Astrocyte (in vitro differentiated cells and primary cell): ENCODE data around the gene SH3PXD2B. TPM values are rescaled to one million over a fixed set of nuclear protein-coding genes. Genes with fewer than 3 reads are reported as not detected.
A peak's percentile ranks its signal among the peaks of the same experiment; 100 is the strongest.
"Not testable (repeated sequence)": the region's sequence is repeated elsewhere in the genome, so short reads cannot be mapped to it uniquely, and the experiment has no call there.

Experiments
- DNase-seq: peaks from one replicate; pipeline ENCODE4 v3.0.0-alpha.2; 2010; ENCODE audit warnings: low read depth
- FAIRE-seq: peaks from 2 replicates; lab custom pipeline; 2011; peaks lifted over from hg19 to GRCh38; lab: Jason Lieb, UNC
- H2AFZ ChIP-seq: 2 replicates; pipeline ENCODE4 v1.6.0; 2012; ENCODE audit warnings: low read depth, low read length, inconsistent platforms
- H3K27ac ChIP-seq: 2 replicates; pipeline ENCODE4 v1.5.1; 2011; ENCODE audit warnings: low read depth, low read length, inconsistent platforms
- H3K27me3 ChIP-seq: 2 replicates; pipeline ENCODE4 v1.6.0; 2011; ENCODE audit warnings: low read length, inconsistent platforms; ENCODE audit not compliant: insufficient read depth
- H3K36me3 ChIP-seq: 2 replicates; pipeline ENCODE4 v1.5.1; 2011; ENCODE audit warnings: low read length, inconsistent platforms; ENCODE audit not compliant: insufficient read depth
- H3K4me1 ChIP-seq: 2 replicates; pipeline ENCODE4 v1.5.1; 2011; ENCODE audit warnings: low read length, inconsistent platforms; ENCODE audit not compliant: insufficient read depth
- H3K4me2 ChIP-seq: 2 replicates; pipeline ENCODE4 v1.6.0; 2012; ENCODE audit warnings: low read length, inconsistent platforms
- H3K4me3 ChIP-seq: 2 replicates; pipeline ENCODE4 v1.5.1; 2011; ENCODE audit warnings: low read depth, mild to moderate bottlenecking, low read length, inconsistent platforms; ENCODE audit not compliant: insufficient read depth
- H3K79me2 ChIP-seq: 2 replicates; pipeline ENCODE4 v1.6.0; 2012; ENCODE audit warnings: mild to moderate bottlenecking, low read length, inconsistent platforms; ENCODE audit not compliant: insufficient read depth
- H3K9ac ChIP-seq: 2 replicates; pipeline ENCODE4 v1.6.0; 2012; ENCODE audit warnings: mild to moderate bottlenecking, low read length, inconsistent platforms
- H3K9me3 ChIP-seq: 2 replicates; pipeline ENCODE4 v1.5.1; 2012; ENCODE audit warnings: low read depth, mild to moderate bottlenecking, low read length, inconsistent platforms; ENCODE audit not compliant: insufficient read depth
- H4K20me1 ChIP-seq: 2 replicates; pipeline ENCODE4 v1.6.0; 2012; ENCODE audit warnings: low read length, inconsistent platforms; ENCODE audit not compliant: insufficient read depth
- H3K27ac Mint-ChIP-seq: one replicate; pipeline ENCODE4 v1.8.0; 2021; ENCODE audit warnings: mild to moderate bottlenecking, mixed read lengths; ENCODE audit not compliant: unreplicated experiment
- H3K27me3 Mint-ChIP-seq: one replicate; pipeline ENCODE4 v1.8.0; 2021; ENCODE audit warnings: low read depth, mixed read lengths; ENCODE audit not compliant: unreplicated experiment
- H3K36me3 Mint-ChIP-seq: one replicate; pipeline ENCODE4 v1.8.0; 2021; ENCODE audit warnings: low read depth, mixed read lengths; ENCODE audit not compliant: unreplicated experiment
- H3K4me1 Mint-ChIP-seq: one replicate; pipeline ENCODE4 v1.8.0; 2021; ENCODE audit warnings: low read depth, mixed read lengths; ENCODE audit not compliant: unreplicated experiment
- H3K4me3 Mint-ChIP-seq: one replicate; pipeline ENCODE4 v1.8.0; 2021; ENCODE audit warnings: mild to moderate bottlenecking, moderate library complexity, mixed read lengths; ENCODE audit not compliant: unreplicated experiment
- H3K9me3 Mint-ChIP-seq: one replicate; pipeline ENCODE4 v1.8.0; 2021; ENCODE audit warnings: mild to moderate bottlenecking, mixed read lengths; ENCODE audit not compliant: unreplicated experiment
- CTCF ChIP-seq: IDR thresholded peaks from 2 replicates; pipeline ENCODE4 v1.5.1; 2011; ENCODE audit warnings: low read depth, mild to moderate bottlenecking, inconsistent platforms, low read length, moderate library complexity; ENCODE audit not compliant: insufficient read depth
- EZH2 ChIP-seq: IDR thresholded peaks from 2 replicates; pipeline ENCODE4 v1.6.1; 2012; ENCODE audit warnings: mild to moderate bottlenecking, low read length, inconsistent platforms; ENCODE audit not compliant: insufficient read depth
- total RNA-seq: library from RNA; stranded (reverse); gene quantifications from 2 replicates; pipeline ENCODE4 v1.2.1, GENCODE V29; 2021

Gene SH3PXD2B
- total RNA-seq, 1 donor from 2014 or later, result 66.0 TPM

- no peaks in the 10 kb centered on the region for H3K9me3 Mint-ChIP-seq
- peaks cover 13% of the 10 kb centered on the region for H3K4me1 Mint-ChIP-seq
- Histone ChIP-seq H3K4me1 (no peaks in the 10 kb centered on the region), H3K79me2 (no peaks in the 10 kb centered on the region), H3K9me3 (peaks cover 3% of the 10 kb centered on the region), H3K4me3 (no peak overlapping the region), H3K9ac (no peak overlapping the region), H3K27me3 (peaks cover 11% of the 10 kb centered on the region), H3K36me3 (no peaks in the 10 kb centered on the region), H2AFZ (no peak overlapping the region), H3K27ac (no peak overlapping the region), H3K4me2 (no peak overlapping the region), H4K20me1 (no peaks in the 10 kb centered on the region)
- H3K4me3 Mint-ChIP-seq, result no peak overlapping the region
- FAIRE-seq, result no peak
- TF ChIP-seq EZH2 (no peak), CTCF (no peak)
- peaks cover 14% of the 10 kb centered on the region for H3K27me3 Mint-ChIP-seq
- no peak for DNase-seq
- H3K27ac Mint-ChIP-seq, result no peak overlapping the region
- no peaks in the 10 kb centered on the region for H3K36me3 Mint-ChIP-seq
Measured at GRCh38 chr5:172481011-172481800, 26.9 kb upstream of the SH3PXD2B start.

- H3K36me3 ChIP-seq, result no peaks in the 10 kb centered on the region
- H3K4me3 Mint-ChIP-seq, result no peak overlapping the region
- no peak overlapping the region for H2AFZ ChIP-seq
- H3K9me3 Mint-ChIP-seq, result no peaks in the 10 kb centered on the region
- peaks cover 3% of the 10 kb centered on the region for H3K9me3 ChIP-seq
- H3K27ac Mint-ChIP-seq, result no peak overlapping the region
- no peak overlapping the region for H3K4me2 ChIP-seq
- no peaks in the 10 kb centered on the region for H3K79me2 ChIP-seq
- H3K4me1 ChIP-seq, result no peaks in the 10 kb centered on the region
- TF ChIP-seq EZH2, result no peak
- TF ChIP-seq CTCF, result no peak
- peaks cover 11% of the 10 kb centered on the region for H3K27me3 ChIP-seq
- H4K20me1 ChIP-seq, result no peaks in the 10 kb centered on the region
- no peak overlapping the region for H3K27ac ChIP-seq
- DNase-seq (no peak), FAIRE-seq (no peak)
- H3K9ac ChIP-seq, result no peak overlapping the region
- no peak overlapping the region for H3K4me3 ChIP-seq
- no peaks in the 10 kb centered on the region for H3K36me3 Mint-ChIP-seq
- peaks cover 6% of the 10 kb centered on the region for H3K27me3 Mint-ChIP-seq
- peaks cover 13% of the 10 kb centered on the region for H3K4me1 Mint-ChIP-seq
Measured at GRCh38 chr5:172479784-172480115, 25.4 kb upstream of the SH3PXD2B start.

- TF ChIP-seq CTCF, result peak; percentile 94
- no peak for TF ChIP-seq EZH2
- no peaks in the 10 kb centered on the region for H4K20me1 ChIP-seq
- H3K4me1 ChIP-seq, result no peaks in the 10 kb centered on the region
- no peaks in the 10 kb centered on the region for H3K79me2 ChIP-seq
- Mint-ChIP-seq H3K9me3 (no peaks in the 10 kb centered on the region), H3K27me3 (peaks cover 6% of the 10 kb centered on the region), H3K4me3 (no peak overlapping the region), H3K4me1 (peaks cover 13% of the 10 kb centered on the region), H3K36me3 (no peaks in the 10 kb centered on the region), H3K27ac (no peak overlapping the region)
- H3K4me2 ChIP-seq, result no peak overlapping the region
- peak overlapping the region; percentile 7 for H2AFZ ChIP-seq
- H3K27me3 ChIP-seq, result peaks cover 12% of the 10 kb centered on the region
- peak; percentile 67 for DNase-seq
- H3K4me3 ChIP-seq, result no peak overlapping the region
- H3K9ac ChIP-seq, result no peak overlapping the region
- no peak overlapping the region for H3K27ac ChIP-seq
- H3K36me3 ChIP-seq, result no peaks in the 10 kb centered on the region
- peak; percentile 82 for FAIRE-seq
- H3K9me3 ChIP-seq, result peaks cover 3% of the 10 kb centered on the region
Measured at GRCh38 chr5:172479034-172479783, 24.9 kb upstream of the SH3PXD2B start.

- H3K4me2 ChIP-seq, H3K4me3 ChIP-seq, H4K20me1 ChIP-seq, H3K27ac Mint-ChIP-seq, H3K4me3 Mint-ChIP-seq, H3K9me3 Mint-ChIP-seq, H3K9ac ChIP-seq, H3K36me3 ChIP-seq, H3K36me3 Mint-ChIP-seq, FAIRE-seq, H3K27me3 Mint-ChIP-seq, H3K4me1 ChIP-seq, H3K9me3 ChIP-seq, H3K79me2 ChIP-seq, DNase-seq, H2AFZ ChIP-seq, H3K27ac ChIP-seq: not testable (repeated sequence)
- peaks cover 13% of the 10 kb centered on the region for H3K4me1 Mint-ChIP-seq
- peaks cover 13% of the 10 kb centered on the region for H3K27me3 ChIP-seq
Measured at GRCh38 chr5:172478695-172479033, 24.3 kb upstream of the SH3PXD2B start.
